ENCODE results near the gene HOXA1.

DNA sequence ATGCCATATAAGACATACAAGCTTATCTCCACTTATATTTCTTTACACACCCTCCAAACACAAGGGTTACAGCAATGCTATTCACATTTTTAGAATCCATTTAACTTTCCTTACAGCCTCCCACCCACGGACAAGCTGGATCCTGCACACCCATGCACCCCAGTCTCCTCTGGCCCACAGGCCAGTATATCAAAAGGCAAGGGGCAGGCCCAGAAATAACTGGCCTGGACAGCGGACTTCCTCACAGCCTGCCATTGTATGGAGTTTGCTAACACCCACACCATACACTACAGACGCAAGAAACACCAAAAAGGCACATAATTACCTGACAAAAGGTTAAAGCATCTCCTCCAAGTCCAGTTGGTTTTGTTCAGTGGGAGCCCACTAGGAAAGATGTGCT lies 22.8 kb upstream of the HOXA1 start:
- TF ChIP-seq TARDBP (IDR thresholded peaks at IDR 0.05) (no peak), ELF4 (IDR thresholded peaks at IDR 0.05) (no peak), FOXA1 (IDR thresholded peaks at IDR 0.05) (no peak), NFRKB (IDR thresholded peaks at IDR 0.05) (no peak), BHLHE40 (IDR thresholded peaks at IDR 0.05; ENCODE audit: borderline replicate concordance) (no peak), CTBP1 (IDR thresholded peaks at IDR 0.05; ENCODE audit: borderline replicate concordance) (no peak), FOXM1 (IDR thresholded peaks at IDR 0.05; ENCODE audit: borderline replicate concordance) (no peak), ARNT (IDR thresholded peaks at IDR 0.05) (no peak), SP1 (IDR thresholded peaks at IDR 0.05) (no peak)
